H1 (cell line): ENCODE data around the gene SLC34A1. TPM values are rescaled to one million over a fixed set of nuclear protein-coding genes. Genes with fewer than 3 reads are reported as not detected.

Experiments
- CHD7 ChIP-seq: fragments of 300-600 bp; sonication (generic); IDR thresholded peaks from 2 replicates; pipeline ENCODE4 v1.7.1; 2012; ENCODE audit warnings: low read length, moderate library complexity, mild to moderate bottlenecking, inconsistent platforms; ENCODE audit not compliant: insufficient replicate concordance
- FOSL1 ChIP-seq: IDR thresholded peaks from 2 replicates; pipeline ENCODE4 v1.6.1; 2011; ENCODE audit warnings: mild to moderate bottlenecking, low read depth, low read length, moderate library complexity; ENCODE audit not compliant: insufficient read depth
- NRF1 ChIP-seq: IDR thresholded peaks from 2 replicates; pipeline ENCODE4 v1.6.1; 2011; ENCODE audit warnings: mild to moderate bottlenecking, low read depth, low read length, improper control_type of control experiment
- POLR2AphosphoS5 ChIP-seq: IDR thresholded peaks from 2 replicates; pipeline ENCODE4 v1.6.1; 2011; ENCODE audit warnings: low read depth, low read length
- RFX5 ChIP-seq: IDR thresholded peaks from 2 replicates; pipeline ENCODE4 v1.6.1; 2011; ENCODE audit warnings: low read depth, low read length, improper control_type of control experiment, borderline replicate concordance
- SIN3A ChIP-seq, 2 experiments: IDR thresholded peaks in 1 of 2; conservative IDR thresholded peaks in 1 of 2; 2 replicates each; pipeline ENCODE4 v1.6.1; 2011 to 2012; ENCODE audit warnings: low read length in 2 of 2, improper control_type of control experiment in 1 of 2, low read depth in 1 of 2, mild to moderate bottlenecking in 1 of 2
- SIX5 ChIP-seq: IDR thresholded peaks from 2 replicates; pipeline ENCODE4 v1.6.1; 2011; ENCODE audit warnings: mild to moderate bottlenecking, low read depth, low read length
- TAF1 ChIP-seq: IDR thresholded peaks from 2 replicates; pipeline ENCODE4 v1.6.1; 2011; ENCODE audit warnings: mild to moderate bottlenecking, low read depth, low read length
- TBP ChIP-seq: IDR thresholded peaks from 2 replicates; pipeline ENCODE4 v1.6.1; 2011; ENCODE audit warnings: low read depth, low read length, improper control_type of control experiment
- polyA plus RNA-seq, 7 experiments: library from polyadenylated mRNA; depleted of rRNA in 3 of 7; stranded (reverse) in 5 of 7; unstranded in 2 of 7; fragments of >200 nt in 5 of 7; fragments of 200-250 nt in 2 of 7; gene quantifications; 1 replicate in 5 of 7; 2 replicates in 1 of 7; 4 replicates in 1 of 7; pipeline versions ENCODE4 v1.2.1 to v1.2.3, GENCODE V29; 2011 to 2013; ENCODE audit warnings: missing spikeins in 2 of 7, mixed read lengths in 2 of 7
- total RNA-seq: library from RNA; stranded (reverse); fragmentation: NEBNext Ultra II Directional; extraction: Animal tissue kit (Norgen Biotek cat#: 25700); gene quantifications from 2 replicates; pipeline ENCODE4 v1.2.1, GENCODE V29; 2021

The SLC34A1 gene
- total and polyA plus RNA-seq, 2 of the 8 experiments (the other 6 are each of a cell fraction or from before 2014, with no cell fraction given) = not detected

DNA sequence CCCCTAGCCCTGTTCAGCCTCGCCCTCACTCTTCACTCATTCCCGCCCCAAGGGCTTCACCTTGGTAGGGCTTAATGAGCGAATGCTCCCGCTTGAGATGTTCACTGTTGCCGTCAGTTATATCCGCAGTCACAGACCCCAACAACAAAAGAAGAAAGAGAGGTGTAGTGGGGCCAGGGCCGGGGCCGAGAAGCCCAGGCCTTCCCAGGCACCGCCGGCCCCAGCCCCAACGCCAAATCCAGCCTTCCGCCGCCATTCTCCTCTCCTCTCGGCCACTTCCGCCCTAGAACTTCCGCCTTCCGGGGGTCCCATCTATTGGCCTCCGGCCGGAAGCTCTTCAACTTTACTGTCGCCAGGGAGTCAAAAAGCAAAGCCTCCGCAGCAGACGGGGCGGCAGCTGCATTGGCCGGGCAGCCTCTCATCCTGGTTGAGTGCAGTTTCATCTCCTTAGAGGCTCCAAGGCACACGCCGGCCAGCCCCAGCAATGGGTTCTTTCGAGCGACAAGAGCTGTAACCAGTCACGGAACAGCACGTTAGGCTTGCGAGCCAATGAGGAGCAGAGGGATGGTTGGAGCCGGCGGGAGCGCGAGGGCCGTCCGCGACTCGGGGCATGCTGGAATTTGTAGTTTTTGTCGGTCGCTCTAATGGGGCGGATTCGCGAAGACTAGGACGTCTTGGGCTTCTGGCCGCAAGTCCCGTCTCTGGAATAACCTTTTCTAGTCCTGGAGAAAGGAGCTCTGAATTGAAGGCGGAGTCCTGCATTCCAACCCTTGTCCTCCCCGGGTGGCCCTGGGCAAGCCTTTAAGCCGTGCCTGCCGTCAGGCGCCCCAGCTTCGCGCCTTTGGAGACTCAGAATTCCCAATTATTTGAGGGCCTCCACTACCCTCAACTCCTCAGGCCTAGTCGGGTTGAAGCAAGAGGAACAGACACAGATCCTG, 32.6 kb upstream of the SLC34A1 start, which contains the start of gene LMAN2 (continued):
- TF ChIP-seq SIX5 = peak; percentile 77
- 0 out of 2 replicates have a peak, but pooled peaks have one; percentile 33 for TF ChIP-seq POLR2AphosphoS5
- peak; percentile 90 for TF ChIP-seq TAF1
- peak; percentile 51 to 86; a peak in 2 of 4 replicates for TF ChIP-seq SIN3A (conservative IDR thresholded peaks at IDR 0.05 in 1 of 2, IDR thresholded peaks at IDR 0.05 in 1 of 2; ENCODE audit: low read depth in 1 of 2, low read length in 2 of 2)
- no peak for TF ChIP-seq FOSL1
- TF ChIP-seq CHD7 = no peak
- peak; percentile 20; the same call in 1 of the 2 replicates for TF ChIP-seq TBP
- TF ChIP-seq RFX5 = no peak
- no peak for TF ChIP-seq NRF1
